K562 (cell line): Measurements from ENCODE around the gene RAB7A. TPM values are rescaled to one million over a fixed set of nuclear protein-coding genes. Genes with fewer than 3 reads are reported as not detected.

ENCODE experiments used
- ATAC-seq: fragments of 200-7000 bp; cut with Tn5 transposase; 3 replicates; pipeline ENCODE4 v1.9.1; 2020; ENCODE audit warnings: moderate library complexity
- BruUV-seq: library from RNA; stranded (reverse); fragments of 400-500 nt; replicated peaks from 2 replicates; lab custom pipeline; 2021; lab: Mats Ljungman, UMichigan
- CTCF ChIA-PET: fragments of 300-600 bp; formaldehyde crosslinking; extraction: SDS; loops from one replicate; lab custom pipeline; 2021; ENCODE audit warnings: low intra/inter-chr PET ratio; lab: Yijun Ruan, JAX
- POLR2A ChIA-PET: fragments of 300-600, 350-650 bp; sonication (Branson Sonifier 250); formaldehyde crosslinking; extraction: SDS; loops from one replicate; lab custom pipeline; 2021; ENCODE audit warnings: antibody characterized with exemption, inconsistent platforms; lab: Yijun Ruan, JAX
- DNase-seq, 4 experiments: peaks; one replicate each; pipeline versions ENCODE4 v3.0.0 to v3.0.0-alpha.2; 2011 to 2018; ENCODE audit warnings: low spot score in 3 of 4, mixed read lengths in 3 of 4; ENCODE audit errors: extremely low read depth in 1 of 4
- FAIRE-seq: peaks from 2 replicates; lab custom pipeline; 2011; peaks lifted over from hg19 to GRCh38; lab: Jason Lieb, UNC
- H2AFZ ChIP-seq: 2 replicates; pipeline ENCODE4 v1.6.0; 2011; ENCODE audit warnings: low read depth, low read length, control low read depth, inconsistent platforms
- H3K27ac ChIP-seq: fragments of 200-600 bp; 3 replicates; pipeline ENCODE4 v1.8.0; 2011; ENCODE audit warnings: low read depth, mild to moderate bottlenecking, control low read depth, inconsistent platforms, low read length, moderate library complexity, mixed read lengths; ENCODE audit errors: extremely low read depth
- H3K27me3 ChIP-seq, 2 experiments: fragments of 300-600 bp in 1 of 2; 2 replicates in 1 of 2; 3 replicates in 1 of 2; pipeline versions ENCODE4 v1.6.0 to v1.8.0; 2011; ENCODE audit warnings: inconsistent platforms in 2 of 2, low read length in 2 of 2, mild to moderate bottlenecking in 1 of 2, mixed read lengths in 1 of 2, moderate library complexity in 1 of 2; ENCODE audit not compliant: control insufficient read depth in 2 of 2, insufficient read depth in 2 of 2
- H3K36me3 ChIP-seq: fragments of 300-600 bp; 3 replicates; pipeline ENCODE4 v1.8.0; 2011; ENCODE audit warnings: mild to moderate bottlenecking, low read length, inconsistent platforms; ENCODE audit not compliant: control insufficient read depth, insufficient read depth
- H3K4me1 ChIP-seq, 2 experiments: fragments of 200-600 bp in 1 of 2; replicated peaks in 1 of 2; 2 replicates in 1 of 2; 3 replicates in 1 of 2; pipeline versions ENCODE4 v1.5.1 to v1.8.0; 2011; ENCODE audit warnings: inconsistent platforms in 2 of 2, low read length in 2 of 2, mild to moderate bottlenecking in 1 of 2, mixed read lengths in 1 of 2, moderate library complexity in 1 of 2; ENCODE audit not compliant: control insufficient read depth in 2 of 2, insufficient read depth in 2 of 2
- H3K4me2 ChIP-seq: 2 replicates; pipeline ENCODE4 v1.6.1; 2011; ENCODE audit warnings: low read length, control low read depth, inconsistent platforms, mixed read lengths; ENCODE audit not compliant: insufficient read depth
- H3K4me3 ChIP-seq: fragments of 200-600 bp; sonication (generic), shearing (Covaris generic); 2 replicates; pipeline ENCODE4 v1.5.1; 2016; ENCODE audit warnings: control low read depth, inconsistent platforms
- H3K79me2 ChIP-seq: fragments of 200-600 bp; 3 replicates; pipeline ENCODE4 v1.8.0; 2011; ENCODE audit warnings: low read length, inconsistent platforms; ENCODE audit not compliant: control insufficient read depth, insufficient read depth
- H3K9ac ChIP-seq, 2 experiments: 2 replicates each; pipeline versions ENCODE4 v1.6.0 to v1.6.1; 2011; ENCODE audit warnings: low read depth in 2 of 2, low read length in 2 of 2, control low read depth in 1 of 2, inconsistent platforms in 1 of 2, mild to moderate bottlenecking in 1 of 2, mixed read lengths in 1 of 2; ENCODE audit not compliant: insufficient read depth in 1 of 2
- H3K9me1 ChIP-seq: one replicate; pipeline ENCODE4 v1.6.0; 2011; ENCODE audit warnings: inconsistent platforms, mild to moderate bottlenecking, low read length, moderate library complexity; ENCODE audit not compliant: control insufficient read depth, insufficient read depth
- H3K9me3 ChIP-seq: replicated peaks from 2 replicates; pipeline ENCODE4 v1.5.1; 2011; ENCODE audit warnings: low read depth, low read length, inconsistent platforms; ENCODE audit not compliant: control insufficient read depth, insufficient read depth
- H4K20me1 ChIP-seq: replicated peaks from 2 replicates; pipeline ENCODE4 v1.6.1; 2011; ENCODE audit warnings: low read length, inconsistent platforms, mixed read lengths; ENCODE audit not compliant: control insufficient read depth, insufficient read depth
- CSDE1 ChIP-seq, 2 experiments: fragments of 450-650 bp; IDR thresholded peaks; 2 replicates each; pipeline ENCODE4 v1.6.1; 2016; ENCODE audit warnings: mild to moderate bottlenecking in 1 of 2
- DIDO1 ChIP-seq: fragments of 450-650 bp; IDR thresholded peaks from 2 replicates; pipeline ENCODE4 v1.6.1; 2016; ENCODE audit warnings: low read depth, missing biosample characterization, missing genetic modification characterization
- MAZ ChIP-seq, 2 experiments: fragments of 450-650 bp in 1 of 2; sonication (generic) in 1 of 2; formaldehyde crosslinking; IDR thresholded peaks in 1 of 2; conservative IDR thresholded peaks in 1 of 2; 2 replicates each; pipeline versions ENCODE4 v1.4.0 to v1.5.0; 2020; ENCODE audit warnings: mild to moderate bottlenecking in 1 of 2, missing genetic modification reagents in 1 of 2
- POLR2AphosphoS2 ChIP-seq: IDR thresholded peaks from 2 replicates; pipeline ENCODE4 v1.6.1; 2012; ENCODE audit warnings: low read length, improper control_type of control experiment
- RAD21 ChIP-seq, 2 experiments: fragments of 250-450 bp in 1 of 2; fragments of 450-650 bp in 1 of 2; sonication (Bioruptor Pico) in 1 of 2; formaldehyde crosslinking in 1 of 2; IDR thresholded peaks in 1 of 2; conservative IDR thresholded peaks in 1 of 2; 2 replicates each; pipeline versions ENCODE4 v1.4.0 to v1.8.0; 2020 to 2022; ENCODE audit warnings: mild to moderate bottlenecking in 2 of 2, moderate library complexity in 1 of 2
- RBM22 ChIP-seq: fragments of 200-400 bp; formaldehyde crosslinking; IDR thresholded peaks from 2 replicates; pipeline ENCODE4 v1.6.1; 2018; ENCODE audit warnings: low read length, low read depth; ENCODE audit not compliant: poor library complexity, severe bottlenecking
- SMC3 ChIP-seq: conservative IDR thresholded peaks from 2 replicates; pipeline ENCODE4 v1.6.1; 2011; ENCODE audit warnings: low read depth, low read length, improper control_type of control experiment; ENCODE audit not compliant: insufficient read depth
- SOX6 ChIP-seq: fragments of 450-650 bp; IDR thresholded peaks from 2 replicates; pipeline ENCODE4 v1.6.1; 2014; ENCODE audit warnings: mild to moderate bottlenecking
- STAG1 ChIP-seq: sonication (generic); formaldehyde crosslinking; IDR thresholded peaks from 2 replicates; pipeline ENCODE4 v1.5.0; 2020; ENCODE audit warnings: missing genetic modification reagents, borderline replicate concordance
- WGBS: fragments of 100-300 bp; shearing (Covaris generic); methylation state at CpG from one replicate; pipeline ENCODE4 v1.1.6; 2016; ENCODE audit warnings: low coverage, mixed read lengths; ENCODE audit not compliant: insufficient coverage; ENCODE audit errors: missing lambda C conversion rate; 5-methylcytosine and 5-hydroxymethylcytosine counted together
- in situ Hi-C: fragments of 300-500 bp; cut with MboI; formaldehyde crosslinking; loops from 4 replicates; pipeline ENCODE4 v1.15.0; 2018; ENCODE audit warnings: inconsistent platforms, mixed read lengths
- intact Hi-C: fragments of 100-400 bp; cut with micrococcal nuclease; formaldehyde crosslinking; loops from 2 replicates; pipeline ENCODE4 v1.14.2; 2022
- polyA plus RNA-seq, 8 experiments: library from polyadenylated mRNA; depleted of rRNA in 4 of 8; stranded (reverse) in 5 of 8; unstranded in 3 of 8; fragments of >200 nt; fragmentation: Nextera tagmentation in 2 of 8; fragmentation: Illumina TruSeq in 1 of 8; extraction: Ambion mirVana in 2 of 8; extraction: Trizol in 1 of 8; gene quantifications; 2 replicates each; pipeline versions ENCODE4 v1.2.1 to v1.2.3, GENCODE V29; 2011 to 2014; ENCODE audit warnings: inconsistent platforms in 1 of 8, missing spikeins in 1 of 8
- total RNA-seq, 7 experiments: library from RNA; depleted of rRNA in 6 of 7; stranded (reverse); fragments of >200 nt in 6 of 7; fragmentation: Illumina TruSeq in 2 of 7; extraction: Trizol in 2 of 7; gene quantifications; 2 replicates each; pipeline versions ENCODE4 v1.2.1 to v1.2.3, GENCODE V29; 2011 to 2021; ENCODE audit warnings: low replicate concordance in 1 of 7
- TF ChIP-seq, protein P1 (sequence below): fragments of 200-800 bp; sonication (Bioruptor generic); IDR thresholded peaks from 2 replicates; pipeline ENCODE4 v1.6.1; 2017; ENCODE audit warnings: missing genetic modification characterization, missing compliant biosample characterization
- TF ChIP-seq, protein P2 (sequence below), 2 experiments: fragments of 450-650 bp; formaldehyde crosslinking in 1 of 2; IDR thresholded peaks; 2 replicates each; pipeline versions ENCODE4 v1.4.0 to v1.6.1; 2014 to 2020; ENCODE audit warnings: mild to moderate bottlenecking in 2 of 2, borderline replicate concordance in 1 of 2, low read depth in 1 of 2

RAB7A gene
- total and polyA plus RNA-seq, 9 of the 15 experiments (the other 6 are each of a cell fraction or from before 2014, with no cell fraction given): 30.9 to 204 (median 72.8) TPM

DNA sequence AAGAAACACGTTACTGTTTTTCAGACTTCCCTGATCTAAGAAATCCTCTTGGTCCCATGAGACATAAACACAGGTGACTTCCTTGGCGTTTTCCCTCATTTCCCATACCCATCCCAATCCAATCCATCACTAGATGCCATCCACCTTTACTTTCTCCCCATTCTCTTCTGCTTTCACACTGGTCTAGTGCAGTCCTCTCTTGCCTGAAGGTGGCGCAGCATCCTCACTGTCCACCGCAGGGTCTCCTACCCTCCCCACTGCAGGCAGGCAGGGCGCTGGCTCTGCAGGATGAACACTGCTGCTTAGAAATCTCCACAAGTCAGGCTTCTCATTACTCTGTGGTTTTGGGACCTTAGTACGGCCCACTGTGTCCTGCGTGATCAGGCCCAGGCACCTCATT is 58.2 kb downstream of the RAB7A start:
- Histone ChIP-seq H3K4me2 (no peak overlapping the region), H2AFZ (no peak overlapping the region), H4K20me1 (peaks cover 28% of the 10 kb centered on the region), H3K27ac (no peak overlapping the region), H3K79me2 (peaks cover 97% of the 10 kb centered on the region), H3K9ac (no peak overlapping the region), H3K4me1 (peaks cover 0 to 13% of the 10 kb centered on the region in 2 experiments; a peak in 3 of 5 replicates), H3K27me3 (no peaks in the 10 kb centered on the region), H3K36me3 (0 out of 3 replicates have a peak, but pooled peaks cover 7% of the 10 kb centered on the region), H3K9me3 (no peaks in the 10 kb centered on the region), H3K9me1 (peaks cover 5% of the 10 kb centered on the region), H3K4me3 (no peak overlapping the region)
- intact Hi-C loops (loop anchor here (1.0 kb wide), 1 partner anchor 62 kb away; no protein-coding TSS in a partner anchor), in situ Hi-C loops (no loop called here)
- ChIA-PET CTCF (interaction anchor here (0.6 kb wide), 1 partner anchor 62 kb away, joined by 3 read pairs; no protein-coding TSS in a partner anchor), POLR2A (no interaction called here)
- ATAC-seq (peak; percentile 99), FAIRE-seq (peak; percentile 84), DNase-seq (peak; percentile 46 to 71 (median 62))
- no TSS peak for BruUV-seq
- WGBS: 25% methylated on average over 7 of the region's 7 CpGs
- peak; percentile 23; the same call in 1 of the 2 replicates for TF ChIP-seq STAG1
- TF ChIP-seq, protein P1, sequence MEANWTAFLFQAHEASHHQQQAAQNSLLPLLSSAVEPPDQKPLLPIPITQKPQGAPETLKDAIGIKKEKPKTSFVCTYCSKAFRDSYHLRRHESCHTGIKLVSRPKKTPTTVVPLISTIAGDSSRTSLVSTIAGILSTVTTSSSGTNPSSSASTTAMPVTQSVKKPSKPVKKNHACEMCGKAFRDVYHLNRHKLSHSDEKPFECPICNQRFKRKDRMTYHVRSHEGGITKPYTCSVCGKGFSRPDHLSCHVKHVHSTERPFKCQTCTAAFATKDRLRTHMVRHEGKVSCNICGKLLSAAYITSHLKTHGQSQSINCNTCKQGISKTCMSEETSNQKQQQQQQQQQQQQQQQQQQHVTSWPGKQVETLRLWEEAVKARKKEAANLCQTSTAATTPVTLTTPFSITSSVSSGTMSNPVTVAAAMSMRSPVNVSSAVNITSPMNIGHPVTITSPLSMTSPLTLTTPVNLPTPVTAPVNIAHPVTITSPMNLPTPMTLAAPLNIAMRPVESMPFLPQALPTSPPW: 0 out of 2 replicates have a peak, but pooled peaks have one; percentile 21
- TF ChIP-seq, protein P2, sequence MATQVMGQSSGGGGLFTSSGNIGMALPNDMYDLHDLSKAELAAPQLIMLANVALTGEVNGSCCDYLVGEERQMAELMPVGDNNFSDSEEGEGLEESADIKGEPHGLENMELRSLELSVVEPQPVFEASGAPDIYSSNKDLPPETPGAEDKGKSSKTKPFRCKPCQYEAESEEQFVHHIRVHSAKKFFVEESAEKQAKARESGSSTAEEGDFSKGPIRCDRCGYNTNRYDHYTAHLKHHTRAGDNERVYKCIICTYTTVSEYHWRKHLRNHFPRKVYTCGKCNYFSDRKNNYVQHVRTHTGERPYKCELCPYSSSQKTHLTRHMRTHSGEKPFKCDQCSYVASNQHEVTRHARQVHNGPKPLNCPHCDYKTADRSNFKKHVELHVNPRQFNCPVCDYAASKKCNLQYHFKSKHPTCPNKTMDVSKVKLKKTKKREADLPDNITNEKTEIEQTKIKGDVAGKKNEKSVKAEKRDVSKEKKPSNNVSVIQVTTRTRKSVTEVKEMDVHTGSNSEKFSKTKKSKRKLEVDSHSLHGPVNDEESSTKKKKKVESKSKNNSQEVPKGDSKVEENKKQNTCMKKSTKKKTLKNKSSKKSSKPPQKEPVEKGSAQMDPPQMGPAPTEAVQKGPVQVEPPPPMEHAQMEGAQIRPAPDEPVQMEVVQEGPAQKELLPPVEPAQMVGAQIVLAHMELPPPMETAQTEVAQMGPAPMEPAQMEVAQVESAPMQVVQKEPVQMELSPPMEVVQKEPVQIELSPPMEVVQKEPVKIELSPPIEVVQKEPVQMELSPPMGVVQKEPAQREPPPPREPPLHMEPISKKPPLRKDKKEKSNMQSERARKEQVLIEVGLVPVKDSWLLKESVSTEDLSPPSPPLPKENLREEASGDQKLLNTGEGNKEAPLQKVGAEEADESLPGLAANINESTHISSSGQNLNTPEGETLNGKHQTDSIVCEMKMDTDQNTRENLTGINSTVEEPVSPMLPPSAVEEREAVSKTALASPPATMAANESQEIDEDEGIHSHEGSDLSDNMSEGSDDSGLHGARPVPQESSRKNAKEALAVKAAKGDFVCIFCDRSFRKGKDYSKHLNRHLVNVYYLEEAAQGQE (IDR thresholded peaks at IDR 0.05; ENCODE audit: borderline replicate concordance): peak; percentile 40; the same call in 1 of the 2 replicates
- TF ChIP-seq, protein P2 (CRISPR knock-in tag; IDR thresholded peaks at IDR 0.05; ENCODE audit: low read depth): no peak
- peak in 1 of 2 experiments; percentile 27; a peak in 1 of 4 replicates for TF ChIP-seq MAZ (CRISPR knock-in tag; conservative IDR thresholded peaks at IDR 0.05 in 1 of 2, IDR thresholded peaks at IDR 0.05 in 1 of 2)
- no peak for TF ChIP-seq SOX6
- TF ChIP-seq RAD21 (CRISPR knock-in tag; conservative IDR thresholded peaks at IDR 0.05 in 1 of 2, IDR thresholded peaks at IDR 0.05 in 1 of 2): peak; percentile 56 to 67
- no peak for TF ChIP-seq POLR2AphosphoS2
- TF ChIP-seq SMC3: peak; percentile 41
- no peak for TF ChIP-seq DIDO1 (tag)
- TF ChIP-seq CSDE1 (IDR thresholded peaks at IDR 0.05): no peak
- no peak for TF ChIP-seq RBM22
